HEK293 (cell line): ENCODE data around the gene SIDT1.

Experiments
- CTCF ChIA-PET: fragments of 350-600 bp; formaldehyde crosslinking; extraction: SDS; loops from one replicate; lab custom pipeline; 2021; ENCODE audit warnings: antibody characterized with exemption; lab: Yijun Ruan, JAX
- POLR2A ChIA-PET: fragments of 300-600 bp; formaldehyde crosslinking; extraction: SDS; loops from one replicate; lab custom pipeline; 2020; ENCODE audit warnings: antibody characterized with exemption, inconsistent platforms; lab: Yijun Ruan, JAX
- H3K27ac ChIP-seq: fragments of 200-500 bp; sonication (Bioruptor generic); 2 replicates; pipeline ENCODE4 v1.5.1; 2014; ENCODE audit warnings: low read depth, low read length, control low read depth, inconsistent platforms; ENCODE audit errors: extremely low read depth
- H3K36me3 ChIP-seq, 2 experiments: fragments of 200-500 bp in 1 of 2; sonication (Bioruptor generic) in 1 of 2; 1 replicate in 1 of 2; 2 replicates in 1 of 2; pipeline ENCODE4 v1.5.1; 2014 to 2017; ENCODE audit warnings: inconsistent platforms in 2 of 2, low read length in 2 of 2; ENCODE audit not compliant: control insufficient read depth in 2 of 2, insufficient read depth in 1 of 2
- H3K4me1 ChIP-seq: fragments of 200-500 bp; sonication (Bioruptor generic); 2 replicates; pipeline ENCODE4 v1.5.1; 2014; ENCODE audit warnings: mild to moderate bottlenecking, low read length, inconsistent platforms; ENCODE audit not compliant: control insufficient read depth, insufficient read depth
- H3K4me3 ChIP-seq: 2 replicates; pipeline ENCODE4 v1.5.1; 2011; ENCODE audit warnings: low read depth, mild to moderate bottlenecking, control low read depth, low read length, moderate library complexity
- H3K9me3 ChIP-seq: fragments of 200-500 bp; sonication (Bioruptor generic); 2 replicates; pipeline ENCODE4 v1.5.1; 2014; ENCODE audit warnings: low read depth, low read length, inconsistent platforms; ENCODE audit not compliant: control insufficient read depth, insufficient read depth
- CTCF ChIP-seq: fragments of 450-650 bp; formaldehyde crosslinking; IDR thresholded peaks from 2 replicates; pipeline ENCODE4 v1.5.1; 2016; ENCODE audit warnings: missing biosample characterization, missing genetic modification characterization
- GLIS1 ChIP-seq: fragments of 450-650 bp; formaldehyde crosslinking; IDR thresholded peaks from 2 replicates; pipeline ENCODE4 v1.5.1; 2016; ENCODE audit warnings: missing biosample characterization, missing genetic modification characterization
- HOXD13 ChIP-seq: sonication (generic); formaldehyde crosslinking; IDR thresholded peaks from 2 replicates; pipeline ENCODE4 v1.8.0; 2022; ENCODE audit warnings: missing genetic modification reagents, borderline replicate concordance
- IKZF3 ChIP-seq: fragments of 450-650 bp; IDR thresholded peaks from 2 replicates; pipeline ENCODE4 v1.5.0; 2018; ENCODE audit warnings: missing biosample characterization, mild to moderate bottlenecking, missing genetic modification characterization, moderate library complexity
- KLF1 ChIP-seq: fragments of 450-650 bp; formaldehyde crosslinking; IDR thresholded peaks from 2 replicates; pipeline ENCODE4 v1.5.1; 2016; ENCODE audit warnings: missing biosample characterization, missing genetic modification characterization
- KLF17 ChIP-seq: fragments of 450-650 bp; formaldehyde crosslinking; IDR thresholded peaks from 2 replicates; pipeline ENCODE4 v1.5.1; 2016; ENCODE audit warnings: missing biosample characterization, missing genetic modification characterization
- MZF1 ChIP-seq: fragments of 450-650 bp; formaldehyde crosslinking; IDR thresholded peaks from 2 replicates; pipeline ENCODE4 v1.5.1; 2017; ENCODE audit warnings: missing biosample characterization, missing genetic modification characterization, borderline replicate concordance
- PRDM2 ChIP-seq: fragments of 450-650 bp; formaldehyde crosslinking; IDR thresholded peaks from 2 replicates; pipeline ENCODE4 v1.5.1; 2016; ENCODE audit warnings: missing biosample characterization, missing genetic modification characterization, borderline replicate concordance
- TRIM28 ChIP-seq: IDR thresholded peaks from 2 replicates; pipeline ENCODE4 v1.6.1; 2011; ENCODE audit warnings: low read length, control low read depth, borderline replicate concordance
- ZNF133 ChIP-seq: fragments of 450-650 bp; formaldehyde crosslinking; IDR thresholded peaks from 2 replicates; pipeline ENCODE4 v1.5.1; 2016; ENCODE audit warnings: missing biosample characterization, missing genetic modification characterization
- ZNF146 ChIP-seq: fragments of 450-650 bp; formaldehyde crosslinking; IDR thresholded peaks from 2 replicates; pipeline ENCODE4 v1.5.1; 2016; ENCODE audit warnings: missing biosample characterization, missing genetic modification characterization
- ZNF148 ChIP-seq: fragments of 450-650 bp; formaldehyde crosslinking; IDR thresholded peaks from 2 replicates; pipeline ENCODE4 v1.5.0; 2017; ENCODE audit warnings: missing biosample characterization, missing genetic modification characterization, borderline replicate concordance
- ZNF174 ChIP-seq: fragments of 450-650 bp; formaldehyde crosslinking; IDR thresholded peaks from 2 replicates; pipeline ENCODE4 v1.5.0; 2017; ENCODE audit warnings: missing biosample characterization, mild to moderate bottlenecking, missing genetic modification characterization
- ZNF335 ChIP-seq: fragments of 450-650 bp; formaldehyde crosslinking; conservative IDR thresholded peaks from 2 replicates; pipeline ENCODE4 v1.5.1; 2016; ENCODE audit warnings: missing biosample characterization, missing genetic modification characterization
- ZNF660 ChIP-seq: fragments of 450-650 bp; IDR thresholded peaks from 2 replicates; pipeline ENCODE4 v1.5.1; 2018; ENCODE audit warnings: missing biosample characterization, mild to moderate bottlenecking, missing genetic modification characterization
- ZNF843 ChIP-seq: fragments of 450-650 bp; formaldehyde crosslinking; IDR thresholded peaks from 2 replicates; pipeline ENCODE4 v1.5.1; 2016; ENCODE audit warnings: missing biosample characterization, missing genetic modification characterization

Gene SIDT1

GRCh38 chr3:113546414-113546893 lies 14.1 kb downstream of the SIDT1 start:
- no peaks in the 10 kb centered on the region for H3K4me1 ChIP-seq
- no peaks in the 10 kb centered on the region for H3K9me3 ChIP-seq
- H3K27ac ChIP-seq, result no peak overlapping the region
- ChIA-PET CTCF (interaction anchor here (1.3 kb wide), 1 partner anchor 81 kb away, joined by 3 read pairs; no protein-coding TSS in a partner anchor), POLR2A (no interaction called here)
- H3K36me3 ChIP-seq, result no peaks in the 10 kb centered on the region
- no peak overlapping the region for H3K4me3 ChIP-seq
- TF ChIP-seq IKZF3, result no peak
- no peak for TF ChIP-seq TRIM28
- TF ChIP-seq KLF17 (tag by site-specific recombination), result no peak
- TF ChIP-seq ZNF148 (tag by site-specific recombination), result no peak
- no peak for TF ChIP-seq CTCF (tag by site-specific recombination)
- TF ChIP-seq ZNF146 (tag by site-specific recombination), result no peak

GRCh38 chr3:113548501-113548900 lies 16.1 kb downstream of the SIDT1 start:
- TF ChIP-seq HOXD13 (no peak), MZF1 (tag by site-specific recombination) (no peak), ZNF660 (tag by site-specific recombination) (no peak), ZNF133 (tag by site-specific recombination) (no peak), GLIS1 (no peak), ZNF335 (tag by site-specific recombination) (no peak)
- H3K4me1 ChIP-seq, result no peaks in the 10 kb centered on the region
- POLR2A ChIA-PET, result no interaction called here
- H3K36me3 ChIP-seq, result no peaks in the 10 kb centered on the region
- CTCF ChIA-PET, result no interaction called here
- no peaks in the 10 kb centered on the region for H3K9me3 ChIP-seq
- H3K4me3 ChIP-seq, result no peak overlapping the region
- no peak overlapping the region for H3K27ac ChIP-seq

GRCh38 chr3:113551820-113552219 lies 19.5 kb downstream of the SIDT1 start:
- H3K4me1 ChIP-seq, result no peaks in the 10 kb centered on the region
- no peak for TF ChIP-seq KLF1 (tag by site-specific recombination)
- no peak for TF ChIP-seq ZNF843 (tag by site-specific recombination)
- TF ChIP-seq ZNF174 (tag by site-specific recombination), result no peak
- no peak for TF ChIP-seq PRDM2
- H3K36me3 ChIP-seq, result no peaks in the 10 kb centered on the region
- no peak overlapping the region for H3K27ac ChIP-seq
- no peak overlapping the region for H3K4me3 ChIP-seq
- ChIA-PET CTCF (interaction anchor here (1.2 kb wide), 1 partner anchor 501 kb away, joined by 3 read pairs; no protein-coding TSS in a partner anchor), POLR2A (no interaction called here)
- no peaks in the 10 kb centered on the region for H3K9me3 ChIP-seq
